SK-N-SH treated with all-trans-retinoic acid at 6 μM for 48 hours (cell line): ENCODE data around the gene SGTB.

Source experiments
- ATAC-seq: fragments of 200-7000 bp; cut with Tn5 transposase; 3 replicates; pipeline ENCODE4 v1.9.1; 2020; ENCODE audit warnings: mild to moderate bottlenecking, moderate library complexity
- ARNTL ChIP-seq: fragments of 450-650 bp; formaldehyde crosslinking; IDR thresholded peaks from 2 replicates; pipeline ENCODE4 v1.5.0; 2020; ENCODE audit warnings: low read depth, mild to moderate bottlenecking, moderate library complexity, borderline replicate concordance
- BACH2 ChIP-seq: fragments of 250-450 bp; sonication (Bioruptor Pico); IDR thresholded peaks from 2 replicates; pipeline ENCODE4 v1.9.0; 2021; ENCODE audit warnings: mild to moderate bottlenecking, borderline replicate concordance
- CSDC2 ChIP-seq: fragments of 250-450 bp; sonication (Bioruptor Pico); IDR thresholded peaks from 2 replicates; pipeline ENCODE4 v1.5.0; 2020; ENCODE audit warnings: mild to moderate bottlenecking, moderate library complexity
- ESRRG ChIP-seq: fragments of 250-450 bp; sonication (Bioruptor Pico); IDR thresholded peaks from 2 replicates; pipeline ENCODE4 v1.6.1; 2021; ENCODE audit warnings: mild to moderate bottlenecking
- GLIS3 ChIP-seq: fragments of 250-450 bp; sonication (Bioruptor Pico); IDR thresholded peaks from 2 replicates; pipeline ENCODE4 v1.5.0; 2020; ENCODE audit warnings: mild to moderate bottlenecking, moderate library complexity
- ISL1 ChIP-seq: fragments of 250-450 bp; sonication (Bioruptor Pico); IDR thresholded peaks from 2 replicates; pipeline ENCODE4 v2.1.2; 2022; ENCODE audit warnings: mild to moderate bottlenecking, moderate library complexity
- OSR1 ChIP-seq: fragments of 250-450 bp; sonication (Bioruptor Pico); IDR thresholded peaks from 2 replicates; pipeline ENCODE4 v1.8.0; 2022; ENCODE audit warnings: moderate library complexity, mild to moderate bottlenecking, inconsistent platforms
- PPARA ChIP-seq: fragments of 250-450 bp; sonication (Bioruptor Pico); IDR thresholded peaks from 2 replicates; pipeline ENCODE4 v1.5.0; 2020; ENCODE audit warnings: mild to moderate bottlenecking, borderline replicate concordance
- RARB ChIP-seq: fragments of 250-450 bp; sonication (Bioruptor Pico); IDR thresholded peaks from 2 replicates; pipeline ENCODE4 v1.8.0; 2021; ENCODE audit warnings: mild to moderate bottlenecking, moderate library complexity
- SNAI2 ChIP-seq: fragments of 250-450 bp; sonication (Bioruptor Pico); IDR thresholded peaks from 2 replicates; pipeline ENCODE4 v1.5.0; 2020; ENCODE audit warnings: mild to moderate bottlenecking, moderate library complexity
- TOX ChIP-seq: fragments of 250-450 bp; sonication (Bioruptor Pico); IDR thresholded peaks from 2 replicates; pipeline ENCODE4 v1.8.0; 2021; ENCODE audit warnings: mild to moderate bottlenecking, moderate library complexity, borderline replicate concordance
- ZC3H10 ChIP-seq: fragments of 250-450 bp; sonication (Bioruptor Pico); IDR thresholded peaks from 2 replicates; pipeline ENCODE4 v1.5.1; 2021; ENCODE audit warnings: mild to moderate bottlenecking, moderate library complexity
- ZFP3 ChIP-seq: fragments of 250-450 bp; sonication (Bioruptor Pico); IDR thresholded peaks from 2 replicates; pipeline ENCODE4 v1.5.0; 2020; ENCODE audit warnings: mild to moderate bottlenecking, moderate library complexity
- ZFP30 ChIP-seq: fragments of 450-650 bp; formaldehyde crosslinking; IDR thresholded peaks from 2 replicates; pipeline ENCODE4 v1.5.0; 2022; ENCODE audit warnings: mild to moderate bottlenecking, moderate library complexity
- ZNF565 ChIP-seq: fragments of 450-650 bp; formaldehyde crosslinking; conservative IDR thresholded peaks from 2 replicates; pipeline ENCODE4 v1.5.0; 2020; ENCODE audit warnings: low read depth, mild to moderate bottlenecking, moderate library complexity
- ZNF70 ChIP-seq: fragments of 450-650 bp; formaldehyde crosslinking; IDR thresholded peaks from 2 replicates; pipeline ENCODE4 v1.5.0; 2020; ENCODE audit warnings: mild to moderate bottlenecking, moderate library complexity
- ZNF8 ChIP-seq: fragments of 450-650 bp; formaldehyde crosslinking; IDR thresholded peaks from 2 replicates; pipeline ENCODE4 v1.5.0; 2020; ENCODE audit warnings: mild to moderate bottlenecking, moderate library complexity
- TF ChIP-seq, protein P1 (sequence below): fragments of 250-450 bp; sonication (Bioruptor Pico); IDR thresholded peaks from 2 replicates; pipeline ENCODE4 v1.5.1; 2021; ENCODE audit warnings: mild to moderate bottlenecking, moderate library complexity
- TF ChIP-seq, protein P2 (sequence below): fragments of 250-450 bp; sonication (Bioruptor Pico); IDR thresholded peaks from 2 replicates; pipeline ENCODE4 v1.8.0; 2021; ENCODE audit warnings: low read depth, mild to moderate bottlenecking, moderate library complexity, borderline replicate concordance
- TF ChIP-seq, protein P3 (sequence below): fragments of 250-450 bp; sonication (Bioruptor Pico); IDR thresholded peaks from 2 replicates; pipeline ENCODE4 v1.5.0; 2020; ENCODE audit warnings: mild to moderate bottlenecking, moderate library complexity
- TF ChIP-seq, protein P4 (sequence below): fragments of 250-450 bp; sonication (Bioruptor Pico); IDR thresholded peaks from 2 replicates; pipeline ENCODE4 v1.5.1; 2020; ENCODE audit warnings: low read depth, mild to moderate bottlenecking, moderate library complexity

Gene SGTB

DNA sequence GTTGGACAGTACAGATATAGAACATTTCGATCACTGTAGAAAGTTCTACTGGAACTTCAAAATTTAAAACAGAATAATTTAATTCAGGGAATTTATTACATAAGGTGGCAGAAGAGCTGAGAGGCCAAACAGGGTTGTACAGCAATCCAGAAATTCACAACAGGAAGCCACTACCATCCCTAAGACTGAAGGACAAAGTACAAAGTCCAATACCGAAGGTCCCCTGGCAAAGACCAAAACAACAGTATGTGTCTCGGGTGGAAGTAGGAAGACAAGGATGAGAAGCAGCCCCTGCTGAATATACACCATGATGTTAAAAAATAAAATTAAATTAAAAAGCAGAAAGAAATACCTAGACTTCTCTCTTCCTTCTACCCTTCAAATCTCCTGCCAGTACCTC is 19.9 kb downstream of the SGTB start:
- ATAC-seq, result no peak
- TF ChIP-seq PPARA, result no peak
- TF ChIP-seq TOX, result no peak
- no peak for TF ChIP-seq ZFP30 (CRISPR knock-in tag)
- TF ChIP-seq, all 23 proteins: peak for 0

DNA sequence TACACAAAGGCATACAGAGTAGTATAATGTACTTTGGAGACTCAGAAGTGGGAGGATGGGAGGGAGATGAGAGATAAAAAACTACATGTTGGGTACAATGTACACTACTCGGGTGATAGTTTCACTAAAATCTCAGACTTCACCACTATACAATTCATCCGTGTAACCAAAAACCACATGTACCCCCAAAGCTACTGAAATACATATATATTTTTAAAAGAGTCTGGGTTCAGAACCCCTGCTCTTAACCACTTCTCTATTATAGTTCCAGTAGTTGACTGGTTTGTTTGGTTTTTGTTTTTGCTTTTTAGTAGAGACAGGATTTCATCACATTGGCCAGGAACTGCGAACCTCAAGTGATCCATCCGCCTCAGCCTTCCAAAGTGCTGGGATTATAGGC is 22.6 kb downstream of the SGTB start:
- TF ChIP-seq ISL1 (CRISPR knock-in tag), result no peak
- no peak for TF ChIP-seq ZNF8 (CRISPR knock-in tag)
- TF ChIP-seq, protein P1, sequence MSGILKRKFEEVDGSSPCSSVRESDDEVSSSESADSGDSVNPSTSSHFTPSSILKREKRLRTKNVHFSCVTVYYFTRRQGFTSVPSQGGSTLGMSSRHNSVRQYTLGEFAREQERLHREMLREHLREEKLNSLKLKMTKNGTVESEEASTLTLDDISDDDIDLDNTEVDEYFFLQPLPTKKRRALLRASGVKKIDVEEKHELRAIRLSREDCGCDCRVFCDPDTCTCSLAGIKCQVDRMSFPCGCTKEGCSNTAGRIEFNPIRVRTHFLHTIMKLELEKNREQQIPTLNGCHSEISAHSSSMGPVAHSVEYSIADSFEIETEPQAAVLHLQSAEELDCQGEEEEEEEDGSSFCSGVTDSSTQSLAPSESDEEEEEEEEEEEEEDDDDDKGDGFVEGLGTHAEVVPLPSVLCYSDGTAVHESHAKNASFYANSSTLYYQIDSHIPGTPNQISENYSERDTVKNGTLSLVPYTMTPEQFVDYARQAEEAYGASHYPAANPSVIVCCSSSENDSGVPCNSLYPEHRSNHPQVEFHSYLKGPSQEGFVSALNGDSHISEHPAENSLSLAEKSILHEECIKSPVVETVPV, result no peak
- no peak for TF ChIP-seq ZNF70 (CRISPR knock-in tag)
- TF ChIP-seq GLIS3 (CRISPR knock-in tag), result no peak
- no peak for TF ChIP-seq ESRRG (CRISPR knock-in tag)
- TF ChIP-seq TOX, result no peak
- no peak for ATAC-seq

DNA sequence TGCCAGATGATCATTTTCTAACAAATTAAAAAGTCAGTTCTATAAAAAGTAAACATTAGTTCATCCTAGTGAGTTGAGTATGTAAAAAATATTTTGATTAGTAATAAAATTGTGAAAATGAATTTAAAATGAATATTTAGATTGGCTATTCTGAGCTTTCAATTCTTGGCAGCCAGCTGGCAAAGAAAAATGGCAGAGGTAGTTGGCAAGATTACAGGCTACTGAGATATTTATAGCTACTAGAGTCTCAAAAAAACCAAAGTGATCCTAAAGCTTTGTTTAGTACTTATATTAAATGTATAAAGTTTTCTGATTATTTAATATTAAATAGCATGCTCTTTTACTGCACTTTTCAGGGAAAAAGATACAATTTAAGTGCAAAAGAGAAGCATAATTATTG is 25.0 kb downstream of the SGTB start:
- no peak for ATAC-seq
- no peak for TF ChIP-seq RARB (CRISPR knock-in tag)
- TF ChIP-seq CSDC2 (CRISPR knock-in tag), result no peak
- TF ChIP-seq ISL1 (CRISPR knock-in tag), result no peak
- TF ChIP-seq ZNF565 (CRISPR knock-in tag), result no peak
- TF ChIP-seq, protein P2, sequence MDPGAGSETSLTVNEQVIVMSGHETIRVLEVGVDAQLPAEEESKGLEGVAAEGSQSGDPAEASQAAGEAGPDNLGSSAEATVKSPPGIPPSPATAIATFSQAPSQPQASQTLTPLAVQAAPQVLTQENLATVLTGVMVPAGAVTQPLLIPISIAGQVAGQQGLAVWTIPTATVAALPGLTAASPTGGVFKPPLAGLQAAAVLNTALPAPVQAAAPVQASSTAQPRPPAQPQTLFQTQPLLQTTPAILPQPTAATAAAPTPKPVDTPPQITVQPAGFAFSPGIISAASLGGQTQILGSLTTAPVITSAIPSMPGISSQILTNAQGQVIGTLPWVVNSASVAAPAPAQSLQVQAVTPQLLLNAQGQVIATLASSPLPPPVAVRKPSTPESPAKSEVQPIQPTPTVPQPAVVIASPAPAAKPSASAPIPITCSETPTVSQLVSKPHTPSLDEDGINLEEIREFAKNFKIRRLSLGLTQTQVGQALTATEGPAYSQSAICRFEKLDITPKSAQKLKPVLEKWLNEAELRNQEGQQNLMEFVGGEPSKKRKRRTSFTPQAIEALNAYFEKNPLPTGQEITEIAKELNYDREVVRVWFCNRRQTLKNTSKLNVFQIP (CRISPR knock-in tag), result no peak
- no peak for TF ChIP-seq ZFP3 (CRISPR knock-in tag)
- no peak for TF ChIP-seq ESRRG (CRISPR knock-in tag)
- TF ChIP-seq OSR1 (CRISPR knock-in tag), result no peak
- TF ChIP-seq BACH2 (CRISPR knock-in tag), result no peak
- TF ChIP-seq SNAI2 (CRISPR knock-in tag), result no peak
- TF ChIP-seq ZC3H10 (CRISPR knock-in tag), result no peak
- no peak for TF ChIP-seq ZFP30 (CRISPR knock-in tag)

DNA sequence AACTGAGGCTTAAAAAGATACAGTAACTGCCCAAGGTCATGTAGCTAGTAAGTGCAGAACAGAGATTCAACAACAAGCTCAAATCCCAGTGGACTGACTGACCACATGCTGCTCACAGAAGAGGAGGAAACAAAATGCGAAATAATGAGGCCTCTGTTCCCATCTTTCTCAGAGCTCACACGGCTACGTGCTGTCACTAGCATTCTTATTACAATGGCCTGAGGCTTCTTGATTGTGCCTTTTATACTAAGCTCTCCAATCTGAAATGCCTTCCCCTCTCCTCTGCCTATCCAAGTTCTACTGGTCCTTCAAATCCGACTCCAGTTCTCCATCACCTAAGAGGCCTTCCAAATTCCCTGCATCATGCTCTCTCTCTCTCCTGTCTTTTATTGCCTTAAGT is 26.0 kb downstream of the SGTB start:
- no peak for TF ChIP-seq ZNF70 (CRISPR knock-in tag)
- TF ChIP-seq, protein P2 (CRISPR knock-in tag), result no peak
- no peak for TF ChIP-seq ZNF8 (CRISPR knock-in tag)
- TF ChIP-seq SNAI2 (CRISPR knock-in tag), result no peak
- TF ChIP-seq, protein P3, sequence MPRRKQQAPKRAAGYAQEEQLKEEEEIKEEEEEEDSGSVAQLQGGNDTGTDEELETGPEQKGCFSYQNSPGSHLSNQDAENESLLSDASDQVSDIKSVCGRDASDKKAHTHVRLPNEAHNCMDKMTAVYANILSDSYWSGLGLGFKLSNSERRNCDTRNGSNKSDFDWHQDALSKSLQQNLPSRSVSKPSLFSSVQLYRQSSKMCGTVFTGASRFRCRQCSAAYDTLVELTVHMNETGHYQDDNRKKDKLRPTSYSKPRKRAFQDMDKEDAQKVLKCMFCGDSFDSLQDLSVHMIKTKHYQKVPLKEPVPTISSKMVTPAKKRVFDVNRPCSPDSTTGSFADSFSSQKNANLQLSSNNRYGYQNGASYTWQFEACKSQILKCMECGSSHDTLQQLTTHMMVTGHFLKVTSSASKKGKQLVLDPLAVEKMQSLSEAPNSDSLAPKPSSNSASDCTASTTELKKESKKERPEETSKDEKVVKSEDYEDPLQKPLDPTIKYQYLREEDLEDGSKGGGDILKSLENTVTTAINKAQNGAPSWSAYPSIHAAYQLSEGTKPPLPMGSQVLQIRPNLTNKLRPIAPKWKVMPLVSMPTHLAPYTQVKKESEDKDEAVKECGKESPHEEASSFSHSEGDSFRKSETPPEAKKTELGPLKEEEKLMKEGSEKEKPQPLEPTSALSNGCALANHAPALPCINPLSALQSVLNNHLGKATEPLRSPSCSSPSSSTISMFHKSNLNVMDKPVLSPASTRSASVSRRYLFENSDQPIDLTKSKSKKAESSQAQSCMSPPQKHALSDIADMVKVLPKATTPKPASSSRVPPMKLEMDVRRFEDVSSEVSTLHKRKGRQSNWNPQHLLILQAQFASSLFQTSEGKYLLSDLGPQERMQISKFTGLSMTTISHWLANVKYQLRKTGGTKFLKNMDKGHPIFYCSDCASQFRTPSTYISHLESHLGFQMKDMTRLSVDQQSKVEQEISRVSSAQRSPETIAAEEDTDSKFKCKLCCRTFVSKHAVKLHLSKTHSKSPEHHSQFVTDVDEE (CRISPR knock-in tag), result no peak
- no peak for TF ChIP-seq GLIS3 (CRISPR knock-in tag)
- no peak for TF ChIP-seq OSR1 (CRISPR knock-in tag)
- no peak for TF ChIP-seq ZFP30 (CRISPR knock-in tag)
- TF ChIP-seq, protein P1, result no peak
- TF ChIP-seq TOX, result no peak
- TF ChIP-seq, protein P4, sequence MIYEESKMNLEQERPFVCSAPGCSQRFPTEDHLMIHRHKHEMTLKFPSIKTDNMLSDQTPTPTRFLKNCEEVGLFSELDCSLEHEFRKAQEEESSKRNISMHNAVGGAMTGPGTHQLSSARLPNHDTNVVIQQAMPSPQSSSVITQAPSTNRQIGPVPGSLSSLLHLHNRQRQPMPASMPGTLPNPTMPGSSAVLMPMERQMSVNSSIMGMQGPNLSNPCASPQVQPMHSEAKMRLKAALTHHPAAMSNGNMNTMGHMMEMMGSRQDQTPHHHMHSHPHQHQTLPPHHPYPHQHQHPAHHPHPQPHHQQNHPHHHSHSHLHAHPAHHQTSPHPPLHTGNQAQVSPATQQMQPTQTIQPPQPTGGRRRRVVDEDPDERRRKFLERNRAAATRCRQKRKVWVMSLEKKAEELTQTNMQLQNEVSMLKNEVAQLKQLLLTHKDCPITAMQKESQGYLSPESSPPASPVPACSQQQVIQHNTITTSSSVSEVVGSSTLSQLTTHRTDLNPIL, result no peak
- no peak for TF ChIP-seq PPARA
- no peak for TF ChIP-seq ARNTL (CRISPR knock-in tag)
- ATAC-seq, result no peak
